Astrocyte (in vitro differentiated cells and primary cell): ENCODE results near the gene GDNF. TPM values are rescaled to one million over a fixed set of nuclear protein-coding genes. Genes with fewer than 3 reads are reported as not detected.

Source experiments
- DNase-seq: peaks from one replicate; pipeline ENCODE4 v3.0.0-alpha.2; 2010; ENCODE audit warnings: low read depth
- FAIRE-seq: peaks from 2 replicates; lab custom pipeline; 2011; peaks lifted over from hg19 to GRCh38; lab: Jason Lieb, UNC
- H2AFZ ChIP-seq: 2 replicates; pipeline ENCODE4 v1.6.0; 2012; ENCODE audit warnings: low read depth, low read length, inconsistent platforms
- H3K27ac ChIP-seq: 2 replicates; pipeline ENCODE4 v1.5.1; 2011; ENCODE audit warnings: low read depth, low read length, inconsistent platforms
- H3K27me3 ChIP-seq: 2 replicates; pipeline ENCODE4 v1.6.0; 2011; ENCODE audit warnings: low read length, inconsistent platforms; ENCODE audit not compliant: insufficient read depth
- H3K36me3 ChIP-seq: 2 replicates; pipeline ENCODE4 v1.5.1; 2011; ENCODE audit warnings: low read length, inconsistent platforms; ENCODE audit not compliant: insufficient read depth
- H3K4me1 ChIP-seq: 2 replicates; pipeline ENCODE4 v1.5.1; 2011; ENCODE audit warnings: low read length, inconsistent platforms; ENCODE audit not compliant: insufficient read depth
- H3K4me2 ChIP-seq: 2 replicates; pipeline ENCODE4 v1.6.0; 2012; ENCODE audit warnings: low read length, inconsistent platforms
- H3K4me3 ChIP-seq: 2 replicates; pipeline ENCODE4 v1.5.1; 2011; ENCODE audit warnings: low read depth, mild to moderate bottlenecking, low read length, inconsistent platforms; ENCODE audit not compliant: insufficient read depth
- H3K79me2 ChIP-seq: 2 replicates; pipeline ENCODE4 v1.6.0; 2012; ENCODE audit warnings: mild to moderate bottlenecking, low read length, inconsistent platforms; ENCODE audit not compliant: insufficient read depth
- H3K9ac ChIP-seq: 2 replicates; pipeline ENCODE4 v1.6.0; 2012; ENCODE audit warnings: mild to moderate bottlenecking, low read length, inconsistent platforms
- H3K9me3 ChIP-seq: 2 replicates; pipeline ENCODE4 v1.5.1; 2012; ENCODE audit warnings: low read depth, mild to moderate bottlenecking, low read length, inconsistent platforms; ENCODE audit not compliant: insufficient read depth
- H4K20me1 ChIP-seq: 2 replicates; pipeline ENCODE4 v1.6.0; 2012; ENCODE audit warnings: low read length, inconsistent platforms; ENCODE audit not compliant: insufficient read depth
- H3K27ac Mint-ChIP-seq: one replicate; pipeline ENCODE4 v1.8.0; 2021; ENCODE audit warnings: mild to moderate bottlenecking, mixed read lengths; ENCODE audit not compliant: unreplicated experiment
- H3K27me3 Mint-ChIP-seq: one replicate; pipeline ENCODE4 v1.8.0; 2021; ENCODE audit warnings: low read depth, mixed read lengths; ENCODE audit not compliant: unreplicated experiment
- H3K36me3 Mint-ChIP-seq: one replicate; pipeline ENCODE4 v1.8.0; 2021; ENCODE audit warnings: low read depth, mixed read lengths; ENCODE audit not compliant: unreplicated experiment
- H3K4me1 Mint-ChIP-seq: one replicate; pipeline ENCODE4 v1.8.0; 2021; ENCODE audit warnings: low read depth, mixed read lengths; ENCODE audit not compliant: unreplicated experiment
- H3K4me3 Mint-ChIP-seq: one replicate; pipeline ENCODE4 v1.8.0; 2021; ENCODE audit warnings: mild to moderate bottlenecking, moderate library complexity, mixed read lengths; ENCODE audit not compliant: unreplicated experiment
- H3K9me3 Mint-ChIP-seq: one replicate; pipeline ENCODE4 v1.8.0; 2021; ENCODE audit warnings: mild to moderate bottlenecking, mixed read lengths; ENCODE audit not compliant: unreplicated experiment
- EZH2 ChIP-seq: IDR thresholded peaks from 2 replicates; pipeline ENCODE4 v1.6.1; 2012; ENCODE audit warnings: mild to moderate bottlenecking, low read length, inconsistent platforms; ENCODE audit not compliant: insufficient read depth
- total RNA-seq: library from RNA; stranded (reverse); gene quantifications from 2 replicates; pipeline ENCODE4 v1.2.1, GENCODE V29; 2021
- TF ChIP-seq, protein P1 (sequence below): IDR thresholded peaks from 2 replicates; pipeline ENCODE4 v1.5.1; 2011; ENCODE audit warnings: low read depth, mild to moderate bottlenecking, inconsistent platforms, low read length, moderate library complexity; ENCODE audit not compliant: insufficient read depth

Gene GDNF
- total RNA-seq, 1 donor from 2014 or later: 21.5 TPM

GRCh38 chr5:37806476-37806875, 33.4 kb downstream of the GDNF start:
- H3K36me3 Mint-ChIP-seq: no peaks in the 10 kb centered on the region
- Histone ChIP-seq H3K4me1 (peaks cover 7% of the 10 kb centered on the region), H3K79me2 (no peaks in the 10 kb centered on the region), H3K27ac (no peak overlapping the region), H3K36me3 (no peaks in the 10 kb centered on the region), H3K4me3 (no peak overlapping the region), H3K9ac (no peak overlapping the region), H4K20me1 (no peaks in the 10 kb centered on the region), H3K9me3 (no peaks in the 10 kb centered on the region), H2AFZ (no peak overlapping the region), H3K4me2 (no peak overlapping the region), H3K27me3 (no peaks in the 10 kb centered on the region)
- DNase-seq (no peak), FAIRE-seq (no peak)
- peaks cover 13% of the 10 kb centered on the region for H3K4me1 Mint-ChIP-seq
- H3K4me3 Mint-ChIP-seq: no peak overlapping the region
- H3K27ac Mint-ChIP-seq: no peak overlapping the region
- TF ChIP-seq EZH2: no peak
- TF ChIP-seq, protein P1, sequence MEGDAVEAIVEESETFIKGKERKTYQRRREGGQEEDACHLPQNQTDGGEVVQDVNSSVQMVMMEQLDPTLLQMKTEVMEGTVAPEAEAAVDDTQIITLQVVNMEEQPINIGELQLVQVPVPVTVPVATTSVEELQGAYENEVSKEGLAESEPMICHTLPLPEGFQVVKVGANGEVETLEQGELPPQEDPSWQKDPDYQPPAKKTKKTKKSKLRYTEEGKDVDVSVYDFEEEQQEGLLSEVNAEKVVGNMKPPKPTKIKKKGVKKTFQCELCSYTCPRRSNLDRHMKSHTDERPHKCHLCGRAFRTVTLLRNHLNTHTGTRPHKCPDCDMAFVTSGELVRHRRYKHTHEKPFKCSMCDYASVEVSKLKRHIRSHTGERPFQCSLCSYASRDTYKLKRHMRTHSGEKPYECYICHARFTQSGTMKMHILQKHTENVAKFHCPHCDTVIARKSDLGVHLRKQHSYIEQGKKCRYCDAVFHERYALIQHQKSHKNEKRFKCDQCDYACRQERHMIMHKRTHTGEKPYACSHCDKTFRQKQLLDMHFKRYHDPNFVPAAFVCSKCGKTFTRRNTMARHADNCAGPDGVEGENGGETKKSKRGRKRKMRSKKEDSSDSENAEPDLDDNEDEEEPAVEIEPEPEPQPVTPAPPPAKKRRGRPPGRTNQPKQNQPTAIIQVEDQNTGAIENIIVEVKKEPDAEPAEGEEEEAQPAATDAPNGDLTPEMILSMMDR: no peak
- H3K9me3 Mint-ChIP-seq: no peaks in the 10 kb centered on the region
- H3K27me3 Mint-ChIP-seq: peaks cover 4% of the 10 kb centered on the region

DNA sequence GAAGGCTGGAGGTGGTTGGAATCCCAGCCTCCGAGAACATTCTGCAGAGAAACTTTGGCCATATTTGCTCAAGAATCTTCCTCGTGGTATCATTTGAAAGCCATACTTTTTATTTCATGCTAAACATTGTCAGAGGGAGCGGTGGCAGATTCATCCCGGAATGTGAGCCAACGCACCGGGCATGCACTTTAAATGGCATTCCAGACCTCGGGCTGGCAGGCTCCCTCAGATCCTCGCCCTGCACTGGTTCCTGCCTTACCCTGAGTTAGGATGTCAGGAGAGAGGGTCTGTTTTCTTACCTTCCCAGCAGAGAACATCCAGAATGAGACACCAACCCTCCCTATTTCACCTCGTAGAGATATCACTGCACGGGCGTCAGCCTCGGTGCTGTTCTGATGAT, 33.8 kb downstream of the GDNF start:
- DNase-seq (no peak), FAIRE-seq (no peak)
- no peak overlapping the region for H2AFZ ChIP-seq
- Mint-ChIP-seq H3K27ac (no peak overlapping the region), H3K4me1 (peaks cover 13% of the 10 kb centered on the region), H3K27me3 (peaks cover 4% of the 10 kb centered on the region), H3K9me3 (peaks cover 3% of the 10 kb centered on the region), H3K36me3 (no peaks in the 10 kb centered on the region), H3K4me3 (no peak overlapping the region)
- no peak overlapping the region for H3K9ac ChIP-seq
- TF ChIP-seq EZH2: no peak
- peaks cover 6% of the 10 kb centered on the region for H3K4me1 ChIP-seq
- H3K27me3 ChIP-seq: no peaks in the 10 kb centered on the region
- H3K27ac ChIP-seq: no peak overlapping the region
- no peaks in the 10 kb centered on the region for H3K9me3 ChIP-seq
- H3K79me2 ChIP-seq: no peaks in the 10 kb centered on the region
- no peaks in the 10 kb centered on the region for H3K36me3 ChIP-seq
- no peak overlapping the region for H3K4me2 ChIP-seq
- no peaks in the 10 kb centered on the region for H4K20me1 ChIP-seq
- no peak overlapping the region for H3K4me3 ChIP-seq

DNA sequence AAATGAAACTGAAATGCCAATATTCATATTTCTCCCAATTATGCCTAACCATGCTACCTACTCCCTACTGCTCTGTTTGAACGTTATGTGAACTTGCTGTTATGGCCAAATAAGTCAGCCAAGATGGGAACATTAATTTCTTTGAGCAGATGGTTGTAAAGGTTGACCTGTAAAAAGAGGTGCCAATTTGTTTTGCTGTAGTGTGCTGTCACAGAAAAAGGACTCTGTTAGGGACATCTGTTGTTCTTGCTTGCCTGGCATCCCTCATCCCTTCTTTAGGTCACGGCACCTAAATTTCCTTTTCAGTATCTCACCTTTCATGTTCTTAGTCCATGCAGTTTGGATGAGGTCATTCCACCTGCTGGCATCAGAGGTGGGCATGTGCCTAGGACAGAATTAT, 35.4 kb downstream of the GDNF start:
- peaks cover 4% of the 10 kb centered on the region for H3K27me3 Mint-ChIP-seq
- H3K27ac ChIP-seq: no peak overlapping the region
- H3K4me1 Mint-ChIP-seq: peaks cover 4% of the 10 kb centered on the region
- H3K9me3 Mint-ChIP-seq: peaks cover 6% of the 10 kb centered on the region
- no peak for FAIRE-seq
- no peak overlapping the region for H3K4me2 ChIP-seq
- no peak overlapping the region for H3K4me3 Mint-ChIP-seq
- no peak overlapping the region for H3K27ac Mint-ChIP-seq
- H3K4me3 ChIP-seq: no peak overlapping the region
- no peak overlapping the region for H2AFZ ChIP-seq
- H3K36me3 Mint-ChIP-seq: no peaks in the 10 kb centered on the region
- no peaks in the 10 kb centered on the region for H3K27me3 ChIP-seq
- no peaks in the 10 kb centered on the region for H3K36me3 ChIP-seq
- DNase-seq: no peak
- H3K9ac ChIP-seq: no peak overlapping the region
- no peaks in the 10 kb centered on the region for H3K79me2 ChIP-seq
- H4K20me1 ChIP-seq: no peaks in the 10 kb centered on the region
- H3K9me3 ChIP-seq: no peaks in the 10 kb centered on the region
- TF ChIP-seq, protein P1: no peak
- TF ChIP-seq EZH2: no peak
- no peaks in the 10 kb centered on the region for H3K4me1 ChIP-seq
